Measurements from ENCODE around the gene ZER1. TPM values are rescaled to one million over a fixed set of nuclear protein-coding genes. Genes with fewer than 3 reads are reported as not detected.

ZER1 gene
- total RNA-seq, 8 experiments from 2014 or later = 17.8 to 35.1 (median 24.5) TPM

- peak in 3 of 8 experiments; percentile 7 to 36 (median 32) for ATAC-seq (replicated peaks in 6 of 8)
- in situ Hi-C loops (cut with MboI; ENCODE audit: low pct_unique_long_range_greater_than_20kb in 2 of 9, low sequenced_read_pairs in 9 of 9, unreplicated experiment in 9 of 9) = no loop called here
These were observed 18.1 kb downstream of the ZER1 start for GRCh38 chr9:128753627-128754026.

DNA sequence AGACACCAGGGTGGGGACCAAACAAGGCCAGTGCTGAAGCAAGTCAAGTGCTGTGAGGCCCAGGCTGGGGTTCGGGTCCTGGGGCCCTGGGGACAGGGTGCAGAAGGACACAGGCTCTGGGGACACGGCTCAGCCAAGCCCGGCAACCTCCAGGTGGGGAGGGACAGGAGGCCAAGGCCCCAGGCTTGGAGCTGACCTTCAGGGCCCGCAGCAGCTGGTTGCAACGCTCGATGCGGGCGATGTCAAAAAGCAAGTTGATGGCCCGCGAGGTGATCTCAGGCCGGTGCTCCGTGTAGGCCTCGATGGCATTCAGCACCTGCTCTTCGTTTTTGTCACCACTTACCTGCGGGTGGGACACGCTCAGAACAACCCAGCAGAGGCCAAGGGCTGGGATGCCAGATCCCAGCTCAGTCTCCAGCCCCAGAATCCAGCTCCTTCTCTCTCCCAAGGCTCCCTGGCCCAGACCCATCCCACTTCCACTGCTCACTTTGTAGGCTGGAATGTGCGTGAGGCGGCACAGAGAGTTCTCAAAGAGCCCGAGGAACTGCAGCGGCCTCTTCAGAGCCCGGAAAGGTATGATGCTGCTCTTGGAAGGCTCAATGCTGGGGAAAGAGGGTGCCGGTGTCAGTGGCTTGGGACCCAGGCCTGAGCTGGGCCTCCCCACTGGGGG is 20.7 kb downstream of the ZER1 start:
- in situ Hi-C loops (cut with MboI; ENCODE audit: low pct_unique_long_range_greater_than_20kb in 2 of 9, low sequenced_read_pairs in 9 of 9, unreplicated experiment in 9 of 9) = no loop called here
- no peaks in the 10 kb centered on the region for H3K4me1 ChIP-seq (replicated peaks in 1 of 2)
- H3K27ac ChIP-seq = no peak overlapping the region
- 60 to 100% (median 83%) methylated on average over 1 to 12 of the region's 22 CpGs; no CpG with 5 or more reads in 7 of the 10 experiments for WGBS, 10 experiments
- no peak overlapping the region for H3K4me3 ChIP-seq
- ATAC-seq (replicated peaks in 6 of 8) = peak in 1 of 8 experiments; percentile 9

More at GRCh38 chr9:128753627-128754026, 18.1 kb downstream of the ZER1 start:
- 87 to 100% (median 95%) methylated on average over 1 to 7 of the region's 16 CpGs; no CpG with 5 or more reads in 5 of the 10 experiments for WGBS, 10 experiments
- H3K4me3 ChIP-seq = no peak overlapping the region
- no peak overlapping the region for H3K27ac ChIP-seq
- H3K4me1 ChIP-seq (replicated peaks in 1 of 2) = no peaks in the 10 kb centered on the region

DNA sequence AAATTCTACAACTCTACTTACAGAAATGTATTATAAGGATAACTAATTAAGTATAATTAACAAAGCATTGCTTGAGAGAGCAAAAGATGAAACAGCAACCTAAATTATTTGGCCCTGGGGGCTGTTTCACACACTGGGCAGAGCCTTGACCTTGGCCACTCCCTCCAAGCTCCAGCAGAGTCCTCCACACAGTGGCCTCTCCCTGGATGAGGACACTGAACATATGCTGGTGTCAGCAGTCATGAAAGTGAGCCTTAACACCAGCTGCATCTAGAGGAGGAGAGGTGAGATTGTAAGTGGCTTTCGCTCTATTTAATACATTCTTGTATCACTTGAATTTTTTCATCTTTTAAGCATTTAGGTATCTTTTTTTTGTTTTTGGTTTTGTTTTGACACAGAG is 24.5 kb downstream of the ZER1 start:
- in situ Hi-C loops (cut with MboI; ENCODE audit: low pct_unique_long_range_greater_than_20kb in 2 of 9, low sequenced_read_pairs in 9 of 9, unreplicated experiment in 9 of 9) = no loop called here
- ATAC-seq (replicated peaks in 6 of 8) = peak in 3 of 8 experiments; percentile 27 to 100 (median 98)
- H3K4me1 ChIP-seq (replicated peaks in 1 of 2) = no peaks in the 10 kb centered on the region
- no peak overlapping the region for H3K27ac ChIP-seq
- H3K4me3 ChIP-seq = no peak overlapping the region
- WGBS, 10 experiments = 83 to 100% methylated on average over 1 of the region's 1 CpG; no CpG with 5 or more reads in 8 of the 10 experiments

- whole genome bisulfite sequencing, 10 experiments = 83 to 100% methylated on average over 1 of the region's 1 CpG; no CpG with 5 or more reads in 8 of the 10 experiments
- Histone ChIP-seq H3K27ac (no peak overlapping the region), H3K4me1 (replicated peaks in 1 of 2) (no peaks in the 10 kb centered on the region), H3K4me3 (no peak overlapping the region)
- in situ Hi-C loops (cut with MboI; ENCODE audit: low pct_unique_long_range_greater_than_20kb in 2 of 9, low sequenced_read_pairs in 9 of 9, unreplicated experiment in 9 of 9) = no loop called here
- no peak for ATAC-seq (replicated peaks in 6 of 8)
These were observed 28.3 kb downstream of the ZER1 start for GRCh38 chr9:128743421-128743820.

DNA sequence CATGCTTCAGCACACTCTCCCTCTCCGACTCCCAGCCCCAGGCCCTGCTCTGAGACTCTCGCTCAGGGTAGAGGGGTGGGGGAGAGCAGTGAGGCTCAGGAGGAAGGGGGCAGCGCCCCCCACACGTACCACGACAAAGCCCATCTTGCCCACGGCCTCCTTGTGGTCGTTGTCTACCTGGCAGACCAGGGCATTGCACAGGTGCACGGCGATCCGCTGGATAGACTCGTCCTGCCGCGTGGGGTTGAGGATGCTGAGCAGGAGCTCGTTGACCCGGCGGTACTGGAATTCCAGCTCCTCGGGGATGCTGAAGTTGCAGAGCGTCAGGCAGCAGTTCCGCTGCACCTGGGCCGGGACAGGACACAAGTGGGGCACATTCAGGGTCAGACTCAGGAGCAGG is 29.3 kb downstream of the ZER1 start:
- WGBS, 10 experiments = 90 to 100% (median 100%) methylated on average over 1 to 4 of the region's 20 CpGs; no CpG with 5 or more reads in 6 of the 10 experiments
- in situ Hi-C loops (cut with MboI; ENCODE audit: low pct_unique_long_range_greater_than_20kb in 2 of 9, low sequenced_read_pairs in 9 of 9, unreplicated experiment in 9 of 9) = no loop called here
- Histone ChIP-seq H3K4me3 (no peak overlapping the region), H3K4me1 (replicated peaks in 1 of 2) (no peaks in the 10 kb centered on the region), H3K27ac (no peak overlapping the region)
- peak in 1 of 8 experiments; percentile 20 for ATAC-seq (replicated peaks in 6 of 8)

DNA sequence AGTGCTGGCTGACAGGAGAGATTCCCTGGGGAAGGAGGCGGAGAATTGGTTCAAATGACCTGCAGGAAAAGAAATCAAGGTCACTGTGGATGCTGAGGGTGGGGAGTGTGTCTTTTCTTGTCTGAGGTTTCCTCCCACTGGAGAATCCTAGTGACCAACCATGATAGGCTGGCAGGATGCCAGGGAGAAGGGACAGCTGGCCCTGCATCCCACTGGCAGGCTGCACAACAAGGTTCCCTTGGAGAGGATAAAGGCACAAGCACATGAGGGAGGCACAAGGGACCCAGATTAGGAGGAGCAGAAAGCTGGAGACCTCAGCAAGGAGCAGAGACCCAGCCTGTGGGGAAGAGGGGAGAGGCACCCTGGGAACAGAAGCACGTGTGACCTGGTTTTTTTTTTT is 36.4 kb downstream of the ZER1 start:
- in situ Hi-C loops (cut with MboI; ENCODE audit: low pct_unique_long_range_greater_than_20kb in 2 of 9, low sequenced_read_pairs in 9 of 9, unreplicated experiment in 9 of 9) = no loop called here
- no peak overlapping the region for H3K27ac ChIP-seq
- H3K4me1 ChIP-seq (replicated peaks in 1 of 2) = no peaks in the 10 kb centered on the region
- no peak overlapping the region for H3K4me3 ChIP-seq
- 20 to 100% (median 100%) methylated on average over 1 to 2 of the region's 2 CpGs; no CpG with 5 or more reads in 4 of the 10 experiments for WGBS, 10 experiments
- ATAC-seq (replicated peaks in 6 of 8) = no peak

- Histone ChIP-seq H3K4me3 (no peak overlapping the region), H3K27ac (no peak overlapping the region)
- peak; percentile 63 to 98 (median 86) for ATAC-seq (replicated peaks in 6 of 8)
These were observed 38.5 kb downstream of the ZER1 start for GRCh38 chr9:128733256-128733655.

DNA sequence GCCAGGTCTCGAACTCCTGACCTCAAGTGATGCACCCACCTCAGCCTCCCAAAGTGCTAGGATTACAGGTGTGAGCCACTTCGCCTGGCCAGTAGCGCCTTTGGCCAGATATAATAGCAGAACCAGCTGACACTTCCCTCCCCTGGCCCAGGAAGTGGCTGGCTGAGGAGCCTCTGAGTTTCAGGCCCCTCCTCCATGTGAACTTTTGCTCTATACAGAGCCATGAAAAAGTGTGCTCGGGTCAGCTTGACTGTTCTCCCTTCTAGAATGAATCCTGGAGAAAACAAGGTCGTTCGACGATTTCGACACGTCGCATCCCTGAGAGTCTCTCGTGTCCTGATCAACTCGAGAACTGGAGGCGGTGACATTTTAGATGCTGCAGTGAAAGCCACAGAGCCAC is 39.2 kb downstream of the ZER1 start:
- H3K27ac ChIP-seq = no peak overlapping the region
- H3K4me3 ChIP-seq = no peak overlapping the region
- in situ Hi-C loops (cut with MboI; ENCODE audit: low pct_unique_long_range_greater_than_20kb in 2 of 9, low sequenced_read_pairs in 9 of 9, unreplicated experiment in 9 of 9) = no loop called here
- H3K4me1 ChIP-seq (replicated peaks in 1 of 2) = no peaks in the 10 kb centered on the region
- WGBS, 10 experiments = 80 to 97% (median 88%) methylated on average over 2 to 11 of the region's 13 CpGs; no CpG with 5 or more reads in 4 of the 10 experiments
- ATAC-seq (replicated peaks in 6 of 8) = no peak

More at GRCh38 chr9:128733256-128733655, 38.5 kb downstream of the ZER1 start:
- no peaks in the 10 kb centered on the region for H3K4me1 ChIP-seq (replicated peaks in 1 of 2)
- in situ Hi-C loops (cut with MboI; ENCODE audit: low pct_unique_long_range_greater_than_20kb in 2 of 9, low sequenced_read_pairs in 9 of 9, unreplicated experiment in 9 of 9) = no loop called here
- 0 to 30% (median 0%) methylated on average over 1 to 6 of the region's 9 CpGs; no CpG with 5 or more reads in 3 of the 10 experiments for WGBS, 10 experiments

GRCh38 chr9:128731691-128732090 is 40.0 kb downstream of the ZER1 start:
- Histone ChIP-seq H3K27ac (no peak overlapping the region), H3K4me1 (replicated peaks in 1 of 2) (no peaks in the 10 kb centered on the region), H3K4me3 (no peak overlapping the region)
- ATAC-seq (replicated peaks in 6 of 8) = peak in 1 of 8 experiments; percentile 16
- 48 to 100% (median 77%) methylated on average over 1 to 3 of the region's 9 CpGs; no CpG with 5 or more reads in 6 of the 10 experiments for WGBS, 10 experiments
- in situ Hi-C loops (cut with MboI; ENCODE audit: low pct_unique_long_range_greater_than_20kb in 2 of 9, low sequenced_read_pairs in 9 of 9, unreplicated experiment in 9 of 9) = no loop called here

- 77 to 81% methylated on average over 3 to 4 of the region's 13 CpGs; no CpG with 5 or more reads in 8 of the 10 experiments for WGBS, 10 experiments
- peak in 1 of 8 experiments; percentile 10 for ATAC-seq (replicated peaks in 6 of 8)
- Histone ChIP-seq H3K4me3 (no peak overlapping the region), H3K27ac (no peak overlapping the region), H3K4me1 (replicated peaks in 1 of 2) (no peaks in the 10 kb centered on the region)
- in situ Hi-C loops (cut with MboI; ENCODE audit: low pct_unique_long_range_greater_than_20kb in 2 of 9, low sequenced_read_pairs in 9 of 9, unreplicated experiment in 9 of 9) = no loop called here
These were observed 40.6 kb downstream of the ZER1 start for GRCh38 chr9:128731093-128731492.

- 40 to 100% (median 77%) methylated on average over 1 to 7 of the region's 27 CpGs; no CpG with 5 or more reads in 5 of the 10 experiments for WGBS, 10 experiments
- Histone ChIP-seq H3K4me1 (replicated peaks in 1 of 2) (peaks cover 0 to 1% of the 10 kb centered on the region in 2 donors), H3K4me3 (no peak overlapping the region), H3K27ac (no peak overlapping the region)
- in situ Hi-C loops (cut with MboI; ENCODE audit: low pct_unique_long_range_greater_than_20kb in 2 of 9, low sequenced_read_pairs in 9 of 9, unreplicated experiment in 9 of 9) = no loop called here
- ATAC-seq (replicated peaks in 6 of 8) = peak in 5 of 8 experiments; percentile 6 to 16 (median 7)
These were observed 41.8 kb downstream of the ZER1 start for GRCh38 chr9:128729766-128730517.

DNA sequence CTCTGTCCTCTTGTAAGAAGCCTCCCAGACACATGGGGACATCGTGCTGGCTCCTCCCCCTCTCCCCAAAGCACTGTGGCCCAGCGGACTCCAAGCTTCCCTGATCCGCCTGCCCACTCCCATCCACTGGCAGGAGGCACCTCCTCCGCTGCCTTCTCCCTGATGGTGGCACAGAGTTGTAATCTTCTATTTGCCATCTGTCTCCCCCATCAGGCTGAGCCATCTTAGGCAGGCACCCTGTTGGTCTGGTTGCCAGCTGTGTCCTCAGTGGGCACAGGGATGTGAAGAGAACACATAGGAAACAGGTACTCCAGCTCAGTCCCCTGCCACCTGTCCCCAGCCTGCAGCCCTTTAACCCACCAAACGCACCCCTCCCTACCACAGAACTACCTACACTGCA is 42.4 kb downstream of the ZER1 start:
- no peak overlapping the region for H3K27ac ChIP-seq
- ATAC-seq (replicated peaks in 6 of 8) = no peak
- no peak overlapping the region for H3K4me3 ChIP-seq
- in situ Hi-C loops (cut with MboI; ENCODE audit: low pct_unique_long_range_greater_than_20kb in 2 of 9, low sequenced_read_pairs in 9 of 9, unreplicated experiment in 9 of 9) = no loop called here
- H3K4me1 ChIP-seq (replicated peaks in 1 of 2) = peaks cover 0 to 7% of the 10 kb centered on the region in 2 donors
- WGBS, 10 experiments = 43 to 90% (median 47%) methylated on average over 1 to 3 of the region's 5 CpGs; no CpG with 5 or more reads in 4 of the 10 experiments

- 0 to 100% (median 86%) methylated on average over 1 to 4 of the region's 7 CpGs; no CpG with 5 or more reads in 5 of the 10 experiments for WGBS, 10 experiments
- H3K4me1 ChIP-seq (replicated peaks in 1 of 2) = peaks cover 0 to 10% of the 10 kb centered on the region in 2 donors
- in situ Hi-C loops (cut with MboI; ENCODE audit: low pct_unique_long_range_greater_than_20kb in 2 of 9, low sequenced_read_pairs in 9 of 9, unreplicated experiment in 9 of 9) = no loop called here
- ATAC-seq (replicated peaks in 6 of 8) = no peak
- no peak overlapping the region for H3K27ac ChIP-seq
- H3K4me3 ChIP-seq = no peak overlapping the region
These were observed 43.4 kb downstream of the ZER1 start for GRCh38 chr9:128728298-128728697.

Measured in motor neuron (in vitro differentiated cells).